HG03571 (cell line): ENCODE measurements around the gene SUFU.

Experiments
- ATAC-seq: cut with Tn5 transposase; IDR thresholded peaks from one replicate; pipeline ENCODE4 v1.9.1; 2021; ENCODE audit not compliant: unreplicated experiment

Gene SUFU

GRCh38 chr10:102682416-102682815 is 178.6 kb downstream of the SUFU start:
- no peak for ATAC-seq

DNA sequence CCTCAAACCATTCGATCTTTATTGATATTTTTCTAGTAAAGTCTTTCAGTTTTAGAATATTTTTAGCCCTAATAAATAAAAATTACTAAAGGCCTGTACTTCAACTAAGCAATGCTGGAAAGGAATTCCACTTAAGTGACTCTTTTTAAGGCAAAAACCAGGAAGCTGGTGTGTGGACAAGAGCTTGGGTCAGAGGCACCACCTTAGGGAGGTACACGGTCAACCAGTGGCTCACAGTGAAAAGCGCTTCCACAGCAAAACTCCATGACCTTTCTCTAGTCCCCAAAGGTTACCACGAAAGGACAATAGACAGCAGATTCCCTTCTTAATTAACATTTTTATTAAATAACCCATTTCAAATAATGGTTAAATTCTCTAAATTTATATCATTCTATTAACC is 179.2 kb downstream of the SUFU start:
- ATAC-seq = no peak
